ENCODE measurements around the gene TENM3.

Gene TENM3

DNA sequence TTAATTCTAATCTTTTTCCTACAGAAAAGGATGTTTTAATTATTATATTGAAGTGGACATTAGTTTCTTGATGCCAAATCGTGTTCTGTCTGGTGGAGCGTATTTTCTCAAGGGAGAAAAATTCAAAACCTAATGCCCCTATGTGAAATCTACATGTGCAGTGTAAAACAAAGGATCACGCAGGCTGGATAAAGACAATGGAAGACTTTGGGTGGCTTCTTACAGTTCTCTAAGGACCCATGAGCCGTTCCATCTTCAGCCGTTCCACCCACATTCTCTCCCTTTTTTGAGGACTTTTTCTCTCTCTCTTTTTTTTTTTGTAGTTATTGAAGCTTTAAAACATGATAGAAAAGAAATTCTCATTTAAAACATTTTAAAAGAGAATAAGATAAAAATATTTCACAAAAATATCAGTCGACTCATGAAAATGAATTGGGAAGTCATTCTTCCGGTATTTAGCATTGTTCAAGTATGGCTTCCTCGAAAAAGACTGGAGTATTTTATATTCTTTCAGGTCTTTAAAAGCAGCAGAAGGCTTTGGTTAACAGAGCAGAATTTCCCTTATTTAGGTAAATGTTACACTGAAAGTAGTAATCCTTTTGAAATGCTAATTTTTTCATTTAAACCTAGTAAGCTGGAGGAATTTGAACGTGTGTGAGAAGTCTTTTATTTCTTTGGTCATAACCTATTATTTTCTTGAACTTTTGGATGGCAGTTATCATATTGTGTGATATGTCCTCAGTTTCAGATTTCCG, 11.0 kb downstream of the TENM3 start:
- Histone ChIP-seq H3K36me3 (ENCODE audit: insufficient read depth, low read length) (no peaks in the 10 kb centered on the region), H3K27ac (ENCODE audit: low read depth, low read length) (no peak overlapping the region), H2AFZ (ENCODE audit: low read length, unreplicated experiment) (no peak overlapping the region), H3K27me3 (ENCODE audit: insufficient read depth, low read length) (no peaks in the 10 kb centered on the region), H3K79me2 (ENCODE audit: control insufficient read depth, insufficient read depth, low read length, unreplicated experiment) (no peaks in the 10 kb centered on the region), H3K4me1 (ENCODE audit: control insufficient read depth, insufficient read depth, low read length, unreplicated experiment) (no peaks in the 10 kb centered on the region), H3K4me3 (ENCODE audit: low read depth, low read length) (no peak overlapping the region)

GRCh38 chr4:182255441-182256190, 12.4 kb downstream of the TENM3 start:
- Histone ChIP-seq H3K27ac (ENCODE audit: low read depth, low read length) (no peak overlapping the region), H3K4me1 (ENCODE audit: control insufficient read depth, insufficient read depth, low read length, unreplicated experiment) (no peaks in the 10 kb centered on the region), H3K27me3 (ENCODE audit: insufficient read depth, low read length) (no peaks in the 10 kb centered on the region), H3K79me2 (ENCODE audit: control insufficient read depth, insufficient read depth, low read length, unreplicated experiment) (no peaks in the 10 kb centered on the region), H3K4me3 (ENCODE audit: low read depth, low read length) (no peak overlapping the region), H3K36me3 (ENCODE audit: insufficient read depth, low read length) (no peaks in the 10 kb centered on the region), H2AFZ (ENCODE audit: low read length, unreplicated experiment) (no peak overlapping the region)

- no peak overlapping the region for H3K27ac ChIP-seq (ENCODE audit: low read depth, low read length)
Measured at GRCh38 chr4:182257016-182257415, 13.8 kb downstream of the TENM3 start.

DNA sequence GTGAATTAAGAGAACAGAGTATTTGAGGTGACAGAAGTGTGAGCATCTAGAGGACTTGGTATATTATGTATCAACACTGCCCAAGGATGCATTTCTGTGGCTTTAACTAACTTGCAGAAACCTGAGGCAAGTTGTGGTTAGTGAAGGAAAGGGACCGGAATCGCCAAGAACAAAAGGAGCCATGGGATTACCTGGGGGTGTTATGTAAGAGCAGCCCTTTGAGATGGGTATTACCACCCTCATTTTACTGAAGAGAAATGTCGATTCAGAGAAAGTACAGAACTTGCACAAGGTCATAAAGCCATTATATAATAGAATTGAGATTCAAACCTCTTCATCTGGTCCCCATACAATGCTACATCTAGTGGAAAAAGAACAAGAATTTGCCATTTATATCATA, 14.3 kb downstream of the TENM3 start:
- no peak overlapping the region for H3K27ac ChIP-seq (ENCODE audit: low read depth, low read length)
- H3K4me1 ChIP-seq (ENCODE audit: control insufficient read depth, insufficient read depth, low read length, unreplicated experiment), result no peaks in the 10 kb centered on the region
- H3K36me3 ChIP-seq (ENCODE audit: insufficient read depth, low read length), result no peaks in the 10 kb centered on the region
- no peak overlapping the region for H2AFZ ChIP-seq (ENCODE audit: low read length, unreplicated experiment)
- no peaks in the 10 kb centered on the region for H3K79me2 ChIP-seq (ENCODE audit: control insufficient read depth, insufficient read depth, low read length, unreplicated experiment)
- H3K27me3 ChIP-seq (ENCODE audit: insufficient read depth, low read length), result no peaks in the 10 kb centered on the region
- H3K4me3 ChIP-seq (ENCODE audit: low read depth, low read length), result no peak overlapping the region

More at GRCh38 chr4:182257016-182257415, 13.8 kb downstream of the TENM3 start:
- H3K4me1 ChIP-seq (ENCODE audit: control insufficient read depth, insufficient read depth, low read length, unreplicated experiment), result no peaks in the 10 kb centered on the region
- H3K4me3 ChIP-seq (ENCODE audit: low read depth, low read length), result no peak overlapping the region
- no peak overlapping the region for H2AFZ ChIP-seq (ENCODE audit: low read length, unreplicated experiment)
- H3K27me3 ChIP-seq (ENCODE audit: insufficient read depth, low read length), result no peaks in the 10 kb centered on the region
- H3K36me3 ChIP-seq (ENCODE audit: insufficient read depth, low read length), result no peaks in the 10 kb centered on the region
- H3K79me2 ChIP-seq (ENCODE audit: control insufficient read depth, insufficient read depth, low read length, unreplicated experiment), result no peaks in the 10 kb centered on the region

- Histone ChIP-seq H3K79me2 (ENCODE audit: control insufficient read depth, insufficient read depth, low read length, unreplicated experiment) (no peaks in the 10 kb centered on the region), H3K4me3 (ENCODE audit: low read depth, low read length) (no peak overlapping the region), H2AFZ (ENCODE audit: low read length, unreplicated experiment) (no peak overlapping the region), H3K4me1 (ENCODE audit: control insufficient read depth, insufficient read depth, low read length, unreplicated experiment) (no peaks in the 10 kb centered on the region), H3K27me3 (ENCODE audit: insufficient read depth, low read length) (no peaks in the 10 kb centered on the region), H3K27ac (ENCODE audit: low read depth, low read length) (no peak overlapping the region), H3K36me3 (ENCODE audit: insufficient read depth, low read length) (no peaks in the 10 kb centered on the region)
Measured at GRCh38 chr4:182258441-182259000, 15.3 kb downstream of the TENM3 start.

DNA sequence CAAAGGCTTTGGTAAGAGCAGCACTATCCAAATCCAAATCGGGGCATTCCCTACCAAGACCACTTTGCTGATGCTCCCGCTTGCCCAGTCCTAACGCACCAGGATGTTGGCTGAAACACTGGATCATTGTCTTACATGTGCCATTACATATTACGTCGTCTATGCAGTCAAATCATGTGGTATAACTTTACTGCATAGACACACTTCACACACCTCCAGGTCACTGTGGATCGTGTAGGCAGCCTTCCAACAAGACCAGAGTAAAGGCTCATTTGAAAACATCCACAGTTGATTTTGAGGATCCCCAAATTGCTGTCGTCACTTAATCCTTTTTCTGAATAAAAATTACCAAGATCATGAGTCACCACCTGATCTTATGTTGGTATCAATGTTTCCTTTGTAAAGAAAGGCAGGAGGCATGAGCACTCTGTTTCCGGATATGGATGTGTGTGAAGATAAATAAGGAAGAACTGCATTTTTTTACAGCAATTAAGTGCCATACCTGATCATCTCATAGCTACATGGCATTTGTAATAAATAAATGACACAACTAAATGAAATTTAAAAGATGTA, 18.5 kb downstream of the TENM3 start:
- Histone ChIP-seq H3K4me3 (ENCODE audit: low read depth, low read length) (no peak overlapping the region), H3K4me1 (ENCODE audit: control insufficient read depth, insufficient read depth, low read length, unreplicated experiment) (no peaks in the 10 kb centered on the region), H3K27ac (ENCODE audit: low read depth, low read length) (no peak overlapping the region), H3K36me3 (ENCODE audit: insufficient read depth, low read length) (no peaks in the 10 kb centered on the region), H3K79me2 (ENCODE audit: control insufficient read depth, insufficient read depth, low read length, unreplicated experiment) (no peaks in the 10 kb centered on the region), H3K27me3 (ENCODE audit: insufficient read depth, low read length) (no peaks in the 10 kb centered on the region), H2AFZ (ENCODE audit: low read length, unreplicated experiment) (no peak overlapping the region)

- Histone ChIP-seq H3K4me1 (ENCODE audit: control insufficient read depth, insufficient read depth, low read length, unreplicated experiment) (no peaks in the 10 kb centered on the region), H3K4me3 (ENCODE audit: low read depth, low read length) (no peak overlapping the region), H3K27me3 (ENCODE audit: insufficient read depth, low read length) (no peaks in the 10 kb centered on the region), H3K27ac (ENCODE audit: low read depth, low read length) (no peak overlapping the region), H3K79me2 (ENCODE audit: control insufficient read depth, insufficient read depth, low read length, unreplicated experiment) (no peaks in the 10 kb centered on the region), H3K36me3 (ENCODE audit: insufficient read depth, low read length) (no peaks in the 10 kb centered on the region; the same call in 1 of the 2 replicates), H2AFZ (ENCODE audit: low read length, unreplicated experiment) (no peak overlapping the region)
Measured at GRCh38 chr4:182263562-182263961, 20.4 kb downstream of the TENM3 start.

GRCh38 chr4:182264139-182264752, 21.0 kb downstream of the TENM3 start:
- Histone ChIP-seq H3K36me3 (ENCODE audit: insufficient read depth, low read length) (no peaks in the 10 kb centered on the region; the same call in 1 of the 2 replicates), H3K4me1 (ENCODE audit: control insufficient read depth, insufficient read depth, low read length, unreplicated experiment) (no peaks in the 10 kb centered on the region), H3K27me3 (ENCODE audit: insufficient read depth, low read length) (no peaks in the 10 kb centered on the region), H3K4me3 (ENCODE audit: low read depth, low read length) (no peak overlapping the region), H3K79me2 (ENCODE audit: control insufficient read depth, insufficient read depth, low read length, unreplicated experiment) (no peaks in the 10 kb centered on the region), H2AFZ (ENCODE audit: low read length, unreplicated experiment) (no peak overlapping the region), H3K27ac (ENCODE audit: low read depth, low read length) (no peak overlapping the region)

DNA sequence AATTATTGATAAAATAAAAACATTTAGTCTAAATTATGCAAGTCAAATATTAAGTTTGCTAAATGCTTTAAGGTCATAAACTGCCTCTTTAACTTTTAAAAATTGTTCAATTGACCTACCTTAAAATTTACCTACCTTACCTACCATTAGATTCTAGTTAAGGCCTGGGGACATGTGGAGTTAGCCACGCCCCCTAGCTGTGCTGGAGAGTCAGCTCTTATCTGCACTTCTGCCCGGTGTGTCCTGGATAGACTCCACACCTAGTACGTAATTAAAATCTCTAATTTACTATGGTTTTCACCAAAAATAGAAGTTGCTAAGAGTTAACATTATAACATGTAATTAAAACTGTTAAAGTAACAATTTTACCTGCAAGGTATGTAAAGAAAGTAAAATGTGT, 22.7 kb downstream of the TENM3 start:
- no peaks in the 10 kb centered on the region; the same call in 1 of the 2 replicates for H3K36me3 ChIP-seq (ENCODE audit: insufficient read depth, low read length)
- no peak overlapping the region for H3K27ac ChIP-seq (ENCODE audit: low read depth, low read length)
- H2AFZ ChIP-seq (ENCODE audit: low read length, unreplicated experiment), result no peak overlapping the region
- no peaks in the 10 kb centered on the region for H3K4me1 ChIP-seq (ENCODE audit: control insufficient read depth, insufficient read depth, low read length, unreplicated experiment)
- no peaks in the 10 kb centered on the region for H3K79me2 ChIP-seq (ENCODE audit: control insufficient read depth, insufficient read depth, low read length, unreplicated experiment)
- no peaks in the 10 kb centered on the region for H3K27me3 ChIP-seq (ENCODE audit: insufficient read depth, low read length)
- no peak overlapping the region for H3K4me3 ChIP-seq (ENCODE audit: low read depth, low read length)

- Histone ChIP-seq H2AFZ (ENCODE audit: low read length, unreplicated experiment) (no peak overlapping the region), H3K36me3 (ENCODE audit: insufficient read depth, low read length) (peaks cover 4% of the 10 kb centered on the region), H3K4me3 (ENCODE audit: low read depth, low read length) (no peak overlapping the region), H3K27me3 (ENCODE audit: insufficient read depth, low read length) (no peaks in the 10 kb centered on the region), H3K79me2 (ENCODE audit: control insufficient read depth, insufficient read depth, low read length, unreplicated experiment) (no peaks in the 10 kb centered on the region), H3K4me1 (ENCODE audit: control insufficient read depth, insufficient read depth, low read length, unreplicated experiment) (no peaks in the 10 kb centered on the region), H3K27ac (ENCODE audit: low read depth, low read length) (no peak overlapping the region)
Measured at GRCh38 chr4:182267048-182267447, 23.8 kb downstream of the TENM3 start.
